H9 (cell line): ENCODE measurements around the gene EHD4. TPM values are rescaled to one million over a fixed set of nuclear protein-coding genes. Genes with fewer than 3 reads are reported as not detected.

Source experiments
- DNase-seq: peaks from one replicate; pipeline ENCODE4 v3.0.0-alpha.2; 2017
- H2AFZ ChIP-seq: one replicate; pipeline ENCODE4 v1.6.1; 2013; ENCODE audit warnings: mild to moderate bottlenecking, low read length, control low read depth, moderate library complexity
- H2AK5ac ChIP-seq: 2 replicates; pipeline ENCODE4 v1.6.1; 2013; ENCODE audit warnings: low read length, control low read depth, mixed read lengths; ENCODE audit not compliant: insufficient read length
- H2BK120ac ChIP-seq: one replicate; pipeline ENCODE4 v1.6.1; 2013; ENCODE audit warnings: low read depth, mild to moderate bottlenecking, low read length, control low read depth, inconsistent platforms; ENCODE audit not compliant: poor library complexity, severe bottlenecking
- H2BK12ac ChIP-seq: 2 replicates; pipeline ENCODE4 v1.6.1; 2013; ENCODE audit warnings: low read length, control low read depth, mixed read lengths, low read depth; ENCODE audit not compliant: insufficient read length
- H2BK15ac ChIP-seq: 2 replicates; pipeline ENCODE4 v1.6.1; 2013; ENCODE audit warnings: low read depth, low read length, control low read depth
- H2BK20ac ChIP-seq: one replicate; pipeline ENCODE4 v1.6.1; 2013; ENCODE audit warnings: low read depth, mild to moderate bottlenecking, low read length, control low read depth, inconsistent platforms; ENCODE audit not compliant: poor library complexity, severe bottlenecking
- H2BK5ac ChIP-seq: 2 replicates; pipeline ENCODE4 v1.6.1; 2013; ENCODE audit warnings: low read length, control low read depth, mixed read lengths; ENCODE audit not compliant: insufficient read length
- H3K14ac ChIP-seq: 2 replicates; pipeline ENCODE4 v1.6.1; 2013; ENCODE audit warnings: low read length, control low read depth; ENCODE audit not compliant: insufficient read depth
- H3K18ac ChIP-seq: 2 replicates; pipeline ENCODE4 v1.6.1; 2013; ENCODE audit warnings: low read depth, mild to moderate bottlenecking, mixed read lengths, low read length, control low read depth; ENCODE audit not compliant: insufficient read length
- H3K23ac ChIP-seq: 2 replicates; pipeline ENCODE4 v1.6.1; 2013; ENCODE audit warnings: low read length, control low read depth, mixed read lengths, low read depth; ENCODE audit not compliant: insufficient read length
- H3K23me2 ChIP-seq: 2 replicates; pipeline ENCODE4 v1.6.1; 2013; ENCODE audit warnings: low read depth, mild to moderate bottlenecking, mixed read lengths, low read length, control low read depth; ENCODE audit not compliant: insufficient read length, poor library complexity, severe bottlenecking
- H3K27ac ChIP-seq: 2 replicates; pipeline ENCODE4 v1.5.1; 2013; ENCODE audit warnings: low read length, control low read depth, mixed read lengths, low read depth; ENCODE audit not compliant: insufficient read length
- H3K27me3 ChIP-seq: 2 replicates; pipeline ENCODE4 v1.6.1; 2013; ENCODE audit warnings: low read length, control low read depth, inconsistent platforms; ENCODE audit not compliant: insufficient read depth
- H3K4ac ChIP-seq: 2 replicates; pipeline ENCODE4 v1.6.1; 2013; ENCODE audit warnings: low read depth, mild to moderate bottlenecking, control low read depth, inconsistent platforms, low read length, moderate library complexity
- H3K4me1 ChIP-seq: 2 replicates; pipeline ENCODE4 v1.6.1; 2013; ENCODE audit warnings: low read length, control low read depth, inconsistent platforms; ENCODE audit not compliant: insufficient read depth
- H3K4me2 ChIP-seq: 2 replicates; pipeline ENCODE4 v1.6.1; 2013; ENCODE audit warnings: low read length, control low read depth, mixed read lengths; ENCODE audit not compliant: insufficient read length, insufficient read depth
- H3K56ac ChIP-seq: 2 replicates; pipeline ENCODE4 v1.6.1; 2013; ENCODE audit warnings: low read depth, mild to moderate bottlenecking, mixed read lengths, low read length, control low read depth; ENCODE audit not compliant: insufficient read length
- H3K79me1 ChIP-seq: 2 replicates; pipeline ENCODE4 v1.6.1; 2013; ENCODE audit warnings: low read depth, mild to moderate bottlenecking, moderate library complexity, low read length, control low read depth, inconsistent platforms; ENCODE audit not compliant: insufficient read depth, poor library complexity, severe bottlenecking
- H3K79me2 ChIP-seq: 2 replicates; pipeline ENCODE4 v1.6.1; 2013; ENCODE audit warnings: low read length, control low read depth, inconsistent platforms; ENCODE audit not compliant: insufficient read depth
- H3K9ac ChIP-seq: 2 replicates; pipeline ENCODE4 v1.6.1; 2013; ENCODE audit warnings: low read length, control low read depth, mixed read lengths; ENCODE audit not compliant: insufficient read length; ENCODE audit errors: extremely low read depth
- H3K9me3 ChIP-seq: one replicate; pipeline ENCODE4 v1.6.1; 2013; ENCODE audit warnings: low read depth, low read length, inconsistent platforms; ENCODE audit not compliant: control insufficient read depth
- H3T11ph ChIP-seq: one replicate; pipeline ENCODE4 v1.6.1; 2013; ENCODE audit warnings: mild to moderate bottlenecking, low read length, control low read depth, inconsistent platforms
- H4K20me1 ChIP-seq: one replicate; pipeline ENCODE4 v1.6.1; 2013; ENCODE audit not compliant: control insufficient read depth, insufficient read length, insufficient read depth
- H4K5ac ChIP-seq: 2 replicates; pipeline ENCODE4 v1.6.1; 2013; ENCODE audit warnings: low read depth, mild to moderate bottlenecking, mixed read lengths, low read length, control low read depth; ENCODE audit not compliant: insufficient read length
- H4K8ac ChIP-seq: replicated peaks from 2 replicates; pipeline ENCODE4 v1.6.1; 2013; ENCODE audit warnings: low read length, control low read depth, mixed read lengths, low read depth; ENCODE audit not compliant: insufficient read length
- H4K91ac ChIP-seq: 2 replicates; pipeline ENCODE4 v1.6.1; 2013; ENCODE audit warnings: low read depth, mild to moderate bottlenecking, moderate library complexity, mixed read lengths, low read length, control low read depth; ENCODE audit not compliant: insufficient read length
- H3K27ac Mint-ChIP-seq, 3 experiments: 2 replicates in 2 of 3; 3 replicates in 1 of 3; pipeline ENCODE4 v1.8.0; 2020 to 2021; ENCODE audit warnings: mixed read lengths in 3 of 3, mild to moderate bottlenecking in 1 of 3, moderate library complexity in 1 of 3
- H3K27me3 Mint-ChIP-seq: 2 replicates; pipeline ENCODE4 v1.8.0; 2021; ENCODE audit warnings: low read depth, mild to moderate bottlenecking, moderate library complexity, mixed read lengths
- H3K36me3 Mint-ChIP-seq, 3 experiments: 2 replicates in 2 of 3; 3 replicates in 1 of 3; pipeline ENCODE4 v1.8.0; 2020 to 2021; ENCODE audit warnings: low read depth in 3 of 3, mixed read lengths in 3 of 3; ENCODE audit not compliant: insufficient read depth in 1 of 3
- H3K4me1 Mint-ChIP-seq, 2 experiments: 2 replicates each; pipeline ENCODE4 v1.8.0; 2020; ENCODE audit warnings: mixed read lengths in 2 of 2
- H3K4me3 Mint-ChIP-seq, 2 experiments: 2 replicates in 1 of 2; 3 replicates in 1 of 2; pipeline ENCODE4 v1.8.0; 2020 to 2021; ENCODE audit warnings: mild to moderate bottlenecking in 2 of 2, mixed read lengths in 2 of 2, moderate library complexity in 1 of 2
- H3K9me3 Mint-ChIP-seq, 2 experiments: 2 replicates in 1 of 2; 3 replicates in 1 of 2; pipeline ENCODE4 v1.8.0; 2020; ENCODE audit warnings: mild to moderate bottlenecking in 2 of 2, mixed read lengths in 2 of 2, moderate library complexity in 1 of 2
- WGBS: extraction: QIAGEN DNeasy Blood & Tissue Kit; methylation state at CpG from one replicate; pipeline ENCODE4 v1.1.7; 2013; ENCODE audit warnings: missing lambda C conversion rate, low lambda C conversion rate, mixed read lengths; ENCODE audit not compliant: insufficient read length; ENCODE audit errors: extremely low coverage; 5-methylcytosine and 5-hydroxymethylcytosine counted together
- total RNA-seq: library from RNA; stranded (reverse); gene quantifications from 2 replicates; pipeline ENCODE4 v1.2.1, GENCODE V29; 2021
- TF ChIP-seq, protein P1 (sequence below): fragments of 200-600 bp; sonication (generic); conservative IDR thresholded peaks from 3 replicates; pipeline ENCODE4 v1.8.0; 2021; ENCODE audit warnings: antibody characterized with exemption, mild to moderate bottlenecking

The EHD4 gene
- total RNA-seq, 1 experiment from 2014 or later, result 22.9 TPM

DNA sequence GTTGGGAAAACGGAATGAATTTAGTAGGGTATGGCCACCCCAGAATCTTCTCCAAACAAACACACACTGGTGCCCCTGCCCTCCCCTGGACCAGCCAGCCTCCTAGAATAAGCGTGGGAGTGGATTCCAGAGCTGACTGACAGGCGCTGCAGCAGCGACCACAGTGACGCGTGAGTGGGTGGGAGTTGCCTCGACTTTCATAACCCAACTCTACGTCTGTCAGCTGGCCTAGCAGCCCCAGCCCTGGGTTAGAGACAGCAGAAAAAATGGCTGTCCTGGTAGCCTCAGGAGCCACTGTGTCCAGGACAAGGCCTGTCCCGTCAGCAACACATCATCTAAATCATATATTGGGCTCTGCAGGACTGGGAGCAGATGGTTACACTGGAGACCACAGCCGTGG lies 123.7 kb downstream of the EHD4 start:
- Histone ChIP-seq H2BK5ac (no peak overlapping the region), H4K5ac (no peak overlapping the region), H3K4me2 (no peak overlapping the region), H2BK20ac (no peak overlapping the region), H3K4ac (no peak overlapping the region), H3K4me1 (no peaks in the 10 kb centered on the region), H3K27me3 (no peaks in the 10 kb centered on the region), H2AFZ (no peak overlapping the region), H2BK15ac (no peak overlapping the region), H3K79me2 (no peaks in the 10 kb centered on the region), H3T11ph (no peak overlapping the region), H3K23ac (no peak overlapping the region), H3K9me3 (no peaks in the 10 kb centered on the region), H3K56ac (no peak overlapping the region), H3K18ac (no peak overlapping the region), H4K20me1 (no peaks in the 10 kb centered on the region), H3K14ac (no peak overlapping the region), H3K27ac (no peak overlapping the region), H2AK5ac (no peak overlapping the region), H4K91ac (no peak overlapping the region), H2BK12ac (no peak overlapping the region), H3K79me1 (no peaks in the 10 kb centered on the region), H3K23me2 (peaks cover 3% of the 10 kb centered on the region), H2BK120ac (no peak overlapping the region), H4K8ac (no peak overlapping the region), H3K9ac (no peak overlapping the region)
- H3K9me3 Mint-ChIP-seq, result no peaks in the 10 kb centered on the region
- no peak for DNase-seq
- peaks cover 3 to 25% (median 21%) of the 10 kb centered on the region in 3 experiments; a peak in 6 of 7 replicates for H3K36me3 Mint-ChIP-seq
- no peak overlapping the region for H3K4me3 Mint-ChIP-seq
- no peak overlapping the region for H3K27ac Mint-ChIP-seq
- H3K27me3 Mint-ChIP-seq, result peaks cover 3% of the 10 kb centered on the region
- 0 out of 4 replicates have a peak, but pooled peaks cover 0 to 5% of the 10 kb centered on the region in 2 experiments for H3K4me1 Mint-ChIP-seq
- TF ChIP-seq, protein P1, sequence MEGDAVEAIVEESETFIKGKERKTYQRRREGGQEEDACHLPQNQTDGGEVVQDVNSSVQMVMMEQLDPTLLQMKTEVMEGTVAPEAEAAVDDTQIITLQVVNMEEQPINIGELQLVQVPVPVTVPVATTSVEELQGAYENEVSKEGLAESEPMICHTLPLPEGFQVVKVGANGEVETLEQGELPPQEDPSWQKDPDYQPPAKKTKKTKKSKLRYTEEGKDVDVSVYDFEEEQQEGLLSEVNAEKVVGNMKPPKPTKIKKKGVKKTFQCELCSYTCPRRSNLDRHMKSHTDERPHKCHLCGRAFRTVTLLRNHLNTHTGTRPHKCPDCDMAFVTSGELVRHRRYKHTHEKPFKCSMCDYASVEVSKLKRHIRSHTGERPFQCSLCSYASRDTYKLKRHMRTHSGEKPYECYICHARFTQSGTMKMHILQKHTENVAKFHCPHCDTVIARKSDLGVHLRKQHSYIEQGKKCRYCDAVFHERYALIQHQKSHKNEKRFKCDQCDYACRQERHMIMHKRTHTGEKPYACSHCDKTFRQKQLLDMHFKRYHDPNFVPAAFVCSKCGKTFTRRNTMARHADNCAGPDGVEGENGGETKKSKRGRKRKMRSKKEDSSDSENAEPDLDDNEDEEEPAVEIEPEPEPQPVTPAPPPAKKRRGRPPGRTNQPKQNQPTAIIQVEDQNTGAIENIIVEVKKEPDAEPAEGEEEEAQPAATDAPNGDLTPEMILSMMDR, result no peak
- WGBS, result no CpG with 5 or more reads among the region's 10 CpGs
